Ramos (cell line): ENCODE results near the gene AQP6.

Source experiments
- in situ Hi-C: fragments of 300-500 bp; cut with MboI; formaldehyde crosslinking; loops from one replicate; pipeline ENCODE4 v1.14.3; 2022; ENCODE audit warnings: low sequenced_read_pairs; ENCODE audit not compliant: unreplicated experiment

The AQP6 gene

GRCh38 chr12:49967042-49967776 is 5.5 kb upstream of the AQP6 start:
- in situ Hi-C loops = loop anchor here (5.0 to 10.0 kb wide), 2 partner anchors 90 to 208 kb away; partner anchors contain the start of gene ASIC1

GRCh38 chr12:49967777-49968250 is 4.9 kb upstream of the AQP6 start:
- in situ Hi-C loops = loop anchor here (5.0 to 10.0 kb wide), 2 partner anchors 89 to 207 kb away; partner anchors contain the start of gene ASIC1

- in situ Hi-C loops = loop anchor here (5.0 to 10.0 kb wide), 2 partner anchors 89 to 206 kb away; partner anchors contain the start of gene ASIC1
Measured at GRCh38 chr12:49968471-49968870, 4.3 kb upstream of the AQP6 start.

- in situ Hi-C loops = loop anchor here (5.0 to 10.0 kb wide), 2 partner anchors 88 to 206 kb away; partner anchors contain the start of gene ASIC1
Measured at GRCh38 chr12:49969027-49969426, 3.7 kb upstream of the AQP6 start.

GRCh38 chr12:49969651-49970429 is 2.9 kb upstream of the AQP6 start:
- in situ Hi-C loops = loop anchor here (5.0 to 10.0 kb wide), 2 partner anchors 87 to 205 kb away; partner anchors contain the start of gene ASIC1

- in situ Hi-C loops = no loop called here
Measured at GRCh38 chr12:49970658-49971057, 2.1 kb upstream of the AQP6 start.

GRCh38 chr12:49971141-49971540 is 1.6 kb upstream of the AQP6 start:
- in situ Hi-C loops = no loop called here

- in situ Hi-C loops = no loop called here
Measured at GRCh38 chr12:49972129-49972528, 618 bp upstream of the AQP6 start.

- in situ Hi-C loops = no loop called here
Measured at GRCh38 chr12:49973361-49973830, 649 bp downstream of the AQP6 start.

GRCh38 chr12:49974231-49974675 is 1.5 kb downstream of the AQP6 start:
- in situ Hi-C loops = no loop called here

GRCh38 chr12:49974677-49975317 is 2.0 kb downstream of the AQP6 start:
- in situ Hi-C loops = no loop called here

- in situ Hi-C loops = no loop called here
Measured at GRCh38 chr12:49975318-49975761, 2.6 kb downstream of the AQP6 start.

GRCh38 chr12:49976557-49976956 is 3.8 kb downstream of the AQP6 start:
- in situ Hi-C loops = no loop called here

- in situ Hi-C loops = no loop called here
Measured at GRCh38 chr12:49978125-49978524, 5.4 kb downstream of the AQP6 start.

GRCh38 chr12:49979016-49979586 is 6.4 kb downstream of the AQP6 start:
- in situ Hi-C loops = no loop called here

- in situ Hi-C loops = no loop called here
Measured at GRCh38 chr12:49979791-49980190, 7.0 kb downstream of the AQP6 start.

- in situ Hi-C loops = no loop called here
Measured at GRCh38 chr12:49980501-49981349, 8.0 kb downstream of the AQP6 start.

GRCh38 chr12:49982246-49983087 is 9.7 kb downstream of the AQP6 start:
- in situ Hi-C loops = no loop called here
